ENCODE measurements around the gene SF3A2. TPM values are rescaled to one million over a fixed set of nuclear protein-coding genes. Genes with fewer than 3 reads are reported as not detected.

The SF3A2 gene
- total RNA-seq, 1 donor from 2014 or later = 71.2 TPM

DNA sequence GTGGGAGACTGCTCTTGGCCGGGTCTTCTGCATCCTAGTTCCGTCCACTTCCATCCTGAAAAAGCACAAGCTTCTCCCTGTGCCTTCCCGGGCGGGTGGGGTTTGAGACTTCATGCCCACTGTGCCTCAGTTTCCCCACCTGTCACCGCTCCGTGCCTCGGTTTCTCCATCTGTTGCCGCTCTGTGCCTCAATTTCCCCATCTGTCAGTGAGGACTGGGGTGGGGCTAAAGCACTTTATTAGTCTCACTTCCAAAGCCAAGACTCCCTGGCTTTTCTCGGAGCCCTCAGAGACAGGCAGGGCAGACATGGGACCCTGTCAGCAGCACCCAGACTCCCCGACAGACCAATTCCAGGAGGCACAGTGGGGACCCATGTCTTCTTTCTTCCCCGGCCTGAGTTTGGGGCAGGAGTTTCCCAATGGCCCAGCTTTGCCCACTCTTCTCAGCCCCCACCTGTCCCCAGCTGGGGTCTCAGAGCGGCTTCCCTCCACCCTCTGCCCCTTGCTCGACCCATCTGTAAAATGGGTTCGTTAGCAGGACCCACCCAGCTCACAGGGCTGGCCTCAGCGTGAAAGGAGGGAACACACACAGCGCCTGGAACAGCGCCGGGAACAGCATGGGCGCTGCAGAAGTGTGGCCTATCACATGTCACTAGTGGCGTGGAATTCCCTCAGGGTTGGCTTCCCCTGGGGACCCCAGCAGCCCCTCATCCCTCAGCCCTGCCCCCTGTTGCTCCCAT is 49.9 kb downstream of the SF3A2 start:
- H3K4me1 ChIP-seq = peaks cover 34% of the 10 kb centered on the region
- H3K27ac ChIP-seq = no peak overlapping the region
- DNase-seq (ENCODE audit: extremely low spot score in 2 of 2) = no peak
- no peak overlapping the region for H3K4me3 ChIP-seq
- H3K9me3 ChIP-seq = no peaks in the 10 kb centered on the region
- TF ChIP-seq POLR2AphosphoS5 (IDR thresholded peaks at IDR 0.05; ENCODE audit: insufficient read depth in 1 of 2, low read depth in 1 of 2) = no peak
- no peak for TF ChIP-seq CTCF (IDR thresholded peaks at IDR 0.05)
- TF ChIP-seq POLR2A (IDR thresholded peaks at IDR 0.05) = no peak
- no peaks in the 10 kb centered on the region for H3K36me3 ChIP-seq
- intact Hi-C loops (cut with DNase I) = no loop called here
- peaks cover 8% of the 10 kb centered on the region for H3K27me3 ChIP-seq

- TF ChIP-seq POLR2A (IDR thresholded peaks at IDR 0.05) = no peak
- TF ChIP-seq CTCF (IDR thresholded peaks at IDR 0.05) = no peak
- TF ChIP-seq POLR2AphosphoS5 (IDR thresholded peaks at IDR 0.05; ENCODE audit: insufficient read depth in 1 of 2, low read depth in 1 of 2) = no peak
- Histone ChIP-seq H3K4me3 (no peak overlapping the region), H3K27me3 (peaks cover 8% of the 10 kb centered on the region), H3K27ac (no peak overlapping the region), H3K36me3 (no peaks in the 10 kb centered on the region), H3K9me3 (no peaks in the 10 kb centered on the region), H3K4me1 (peaks cover 22% of the 10 kb centered on the region)
- intact Hi-C loops (cut with DNase I) = no loop called here
- no peak for DNase-seq (ENCODE audit: extremely low spot score in 2 of 2)
These were observed 51.1 kb downstream of the SF3A2 start for GRCh38 chr19:2287585-2288337.

GRCh38 chr19:2288338-2288817 is 51.8 kb downstream of the SF3A2 start:
- Histone ChIP-seq H3K27ac (no peak overlapping the region), H3K9me3 (no peaks in the 10 kb centered on the region), H3K4me1 (peaks cover 22% of the 10 kb centered on the region), H3K4me3 (no peak overlapping the region), H3K36me3 (no peaks in the 10 kb centered on the region), H3K27me3 (peaks cover 8% of the 10 kb centered on the region)
- TF ChIP-seq POLR2A (IDR thresholded peaks at IDR 0.05) (no peak), CTCF (IDR thresholded peaks at IDR 0.05) (no peak), POLR2AphosphoS5 (IDR thresholded peaks at IDR 0.05; ENCODE audit: insufficient read depth in 1 of 2, low read depth in 1 of 2) (no peak)
- no peak for DNase-seq (ENCODE audit: extremely low spot score in 2 of 2)
- intact Hi-C loops (cut with DNase I) = no loop called here

- Histone ChIP-seq H3K9me3 (no peaks in the 10 kb centered on the region), H3K27ac (no peak overlapping the region), H3K27me3 (peaks cover 8% of the 10 kb centered on the region), H3K4me1 (peaks cover 24% of the 10 kb centered on the region), H3K4me3 (no peak overlapping the region), H3K36me3 (no peaks in the 10 kb centered on the region)
- TF ChIP-seq POLR2AphosphoS5 (IDR thresholded peaks at IDR 0.05; ENCODE audit: insufficient read depth in 1 of 2, low read depth in 1 of 2) (no peak), CTCF (IDR thresholded peaks at IDR 0.05) (no peak), POLR2A (IDR thresholded peaks at IDR 0.05) (no peak)
- intact Hi-C loops (cut with DNase I) = no loop called here
- no peak for DNase-seq (ENCODE audit: extremely low spot score in 2 of 2)
These were observed 52.4 kb downstream of the SF3A2 start for GRCh38 chr19:2288818-2289713.

Measured in vagina (tissue), 2 donors.